H9 (cell line): ENCODE results near the gene POC5. TPM values are rescaled to one million over a fixed set of nuclear protein-coding genes. Genes with fewer than 3 reads are reported as not detected.

ENCODE experiments used
- DNase-seq: peaks from one replicate; pipeline ENCODE4 v3.0.0-alpha.2; 2017
- H2AFZ ChIP-seq: one replicate; pipeline ENCODE4 v1.6.1; 2013; ENCODE audit warnings: mild to moderate bottlenecking, low read length, control low read depth, moderate library complexity
- H2AK5ac ChIP-seq: 2 replicates; pipeline ENCODE4 v1.6.1; 2013; ENCODE audit warnings: low read length, control low read depth, mixed read lengths; ENCODE audit not compliant: insufficient read length
- H2BK120ac ChIP-seq: one replicate; pipeline ENCODE4 v1.6.1; 2013; ENCODE audit warnings: low read depth, mild to moderate bottlenecking, low read length, control low read depth, inconsistent platforms; ENCODE audit not compliant: poor library complexity, severe bottlenecking
- H2BK12ac ChIP-seq: 2 replicates; pipeline ENCODE4 v1.6.1; 2013; ENCODE audit warnings: low read length, control low read depth, mixed read lengths, low read depth; ENCODE audit not compliant: insufficient read length
- H2BK15ac ChIP-seq: 2 replicates; pipeline ENCODE4 v1.6.1; 2013; ENCODE audit warnings: low read depth, low read length, control low read depth
- H2BK20ac ChIP-seq: one replicate; pipeline ENCODE4 v1.6.1; 2013; ENCODE audit warnings: low read depth, mild to moderate bottlenecking, low read length, control low read depth, inconsistent platforms; ENCODE audit not compliant: poor library complexity, severe bottlenecking
- H2BK5ac ChIP-seq: 2 replicates; pipeline ENCODE4 v1.6.1; 2013; ENCODE audit warnings: low read length, control low read depth, mixed read lengths; ENCODE audit not compliant: insufficient read length
- H3K14ac ChIP-seq: 2 replicates; pipeline ENCODE4 v1.6.1; 2013; ENCODE audit warnings: low read length, control low read depth; ENCODE audit not compliant: insufficient read depth
- H3K18ac ChIP-seq: 2 replicates; pipeline ENCODE4 v1.6.1; 2013; ENCODE audit warnings: low read depth, mild to moderate bottlenecking, mixed read lengths, low read length, control low read depth; ENCODE audit not compliant: insufficient read length
- H3K23ac ChIP-seq: 2 replicates; pipeline ENCODE4 v1.6.1; 2013; ENCODE audit warnings: low read length, control low read depth, mixed read lengths, low read depth; ENCODE audit not compliant: insufficient read length
- H3K23me2 ChIP-seq: 2 replicates; pipeline ENCODE4 v1.6.1; 2013; ENCODE audit warnings: low read depth, mild to moderate bottlenecking, mixed read lengths, low read length, control low read depth; ENCODE audit not compliant: insufficient read length, poor library complexity, severe bottlenecking
- H3K27ac ChIP-seq: 2 replicates; pipeline ENCODE4 v1.5.1; 2013; ENCODE audit warnings: low read length, control low read depth, mixed read lengths, low read depth; ENCODE audit not compliant: insufficient read length
- H3K27me3 ChIP-seq: 2 replicates; pipeline ENCODE4 v1.6.1; 2013; ENCODE audit warnings: low read length, control low read depth, inconsistent platforms; ENCODE audit not compliant: insufficient read depth
- H3K4ac ChIP-seq: 2 replicates; pipeline ENCODE4 v1.6.1; 2013; ENCODE audit warnings: low read depth, mild to moderate bottlenecking, control low read depth, inconsistent platforms, low read length, moderate library complexity
- H3K4me1 ChIP-seq: 2 replicates; pipeline ENCODE4 v1.6.1; 2013; ENCODE audit warnings: low read length, control low read depth, inconsistent platforms; ENCODE audit not compliant: insufficient read depth
- H3K4me2 ChIP-seq: 2 replicates; pipeline ENCODE4 v1.6.1; 2013; ENCODE audit warnings: low read length, control low read depth, mixed read lengths; ENCODE audit not compliant: insufficient read length, insufficient read depth
- H3K56ac ChIP-seq: 2 replicates; pipeline ENCODE4 v1.6.1; 2013; ENCODE audit warnings: low read depth, mild to moderate bottlenecking, mixed read lengths, low read length, control low read depth; ENCODE audit not compliant: insufficient read length
- H3K79me1 ChIP-seq: 2 replicates; pipeline ENCODE4 v1.6.1; 2013; ENCODE audit warnings: low read depth, mild to moderate bottlenecking, moderate library complexity, low read length, control low read depth, inconsistent platforms; ENCODE audit not compliant: insufficient read depth, poor library complexity, severe bottlenecking
- H3K79me2 ChIP-seq: 2 replicates; pipeline ENCODE4 v1.6.1; 2013; ENCODE audit warnings: low read length, control low read depth, inconsistent platforms; ENCODE audit not compliant: insufficient read depth
- H3K9ac ChIP-seq: 2 replicates; pipeline ENCODE4 v1.6.1; 2013; ENCODE audit warnings: low read length, control low read depth, mixed read lengths; ENCODE audit not compliant: insufficient read length; ENCODE audit errors: extremely low read depth
- H3K9me3 ChIP-seq: one replicate; pipeline ENCODE4 v1.6.1; 2013; ENCODE audit warnings: low read depth, low read length, inconsistent platforms; ENCODE audit not compliant: control insufficient read depth
- H3T11ph ChIP-seq: one replicate; pipeline ENCODE4 v1.6.1; 2013; ENCODE audit warnings: mild to moderate bottlenecking, low read length, control low read depth, inconsistent platforms
- H4K20me1 ChIP-seq: one replicate; pipeline ENCODE4 v1.6.1; 2013; ENCODE audit not compliant: control insufficient read depth, insufficient read length, insufficient read depth
- H4K5ac ChIP-seq: 2 replicates; pipeline ENCODE4 v1.6.1; 2013; ENCODE audit warnings: low read depth, mild to moderate bottlenecking, mixed read lengths, low read length, control low read depth; ENCODE audit not compliant: insufficient read length
- H4K8ac ChIP-seq: replicated peaks from 2 replicates; pipeline ENCODE4 v1.6.1; 2013; ENCODE audit warnings: low read length, control low read depth, mixed read lengths, low read depth; ENCODE audit not compliant: insufficient read length
- H4K91ac ChIP-seq: 2 replicates; pipeline ENCODE4 v1.6.1; 2013; ENCODE audit warnings: low read depth, mild to moderate bottlenecking, moderate library complexity, mixed read lengths, low read length, control low read depth; ENCODE audit not compliant: insufficient read length
- H3K27ac Mint-ChIP-seq, 3 experiments: 2 replicates in 2 of 3; 3 replicates in 1 of 3; pipeline ENCODE4 v1.8.0; 2020 to 2021; ENCODE audit warnings: mixed read lengths in 3 of 3, mild to moderate bottlenecking in 1 of 3, moderate library complexity in 1 of 3
- H3K27me3 Mint-ChIP-seq: 2 replicates; pipeline ENCODE4 v1.8.0; 2021; ENCODE audit warnings: low read depth, mild to moderate bottlenecking, moderate library complexity, mixed read lengths
- H3K36me3 Mint-ChIP-seq, 3 experiments: 2 replicates in 2 of 3; 3 replicates in 1 of 3; pipeline ENCODE4 v1.8.0; 2020 to 2021; ENCODE audit warnings: low read depth in 3 of 3, mixed read lengths in 3 of 3; ENCODE audit not compliant: insufficient read depth in 1 of 3
- H3K4me1 Mint-ChIP-seq, 2 experiments: 2 replicates each; pipeline ENCODE4 v1.8.0; 2020; ENCODE audit warnings: mixed read lengths in 2 of 2
- H3K4me3 Mint-ChIP-seq, 2 experiments: 2 replicates in 1 of 2; 3 replicates in 1 of 2; pipeline ENCODE4 v1.8.0; 2020 to 2021; ENCODE audit warnings: mild to moderate bottlenecking in 2 of 2, mixed read lengths in 2 of 2, moderate library complexity in 1 of 2
- H3K9me3 Mint-ChIP-seq, 2 experiments: 2 replicates in 1 of 2; 3 replicates in 1 of 2; pipeline ENCODE4 v1.8.0; 2020; ENCODE audit warnings: mild to moderate bottlenecking in 2 of 2, mixed read lengths in 2 of 2, moderate library complexity in 1 of 2
- CTCF ChIP-seq: fragments of 200-600 bp; sonication (generic); conservative IDR thresholded peaks from 3 replicates; pipeline ENCODE4 v1.8.0; 2021; ENCODE audit warnings: antibody characterized with exemption, mild to moderate bottlenecking
- WGBS: extraction: QIAGEN DNeasy Blood & Tissue Kit; methylation state at CpG from one replicate; pipeline ENCODE4 v1.1.7; 2013; ENCODE audit warnings: missing lambda C conversion rate, low lambda C conversion rate, mixed read lengths; ENCODE audit not compliant: insufficient read length; ENCODE audit errors: extremely low coverage; 5-methylcytosine and 5-hydroxymethylcytosine counted together
- total RNA-seq: library from RNA; stranded (reverse); gene quantifications from 2 replicates; pipeline ENCODE4 v1.2.1, GENCODE V29; 2021

POC5 gene
- total RNA-seq, 1 experiment from 2014 or later, result 12.2 TPM

- H3K4me1 Mint-ChIP-seq, result peaks cover 26% of the 10 kb centered on the region in 2 experiments
- Histone ChIP-seq H2BK12ac (no peak overlapping the region), H2BK20ac (no peak overlapping the region), H3K14ac (no peak overlapping the region), H3K4me2 (no peak overlapping the region), H3K9ac (no peak overlapping the region), H2AK5ac (no peak overlapping the region), H4K20me1 (no peaks in the 10 kb centered on the region), H3K79me1 (no peaks in the 10 kb centered on the region), H2BK15ac (no peak overlapping the region), H2AFZ (no peak overlapping the region), H2BK5ac (no peak overlapping the region), H3K18ac (no peak overlapping the region), H2BK120ac (no peak overlapping the region), H4K5ac (no peak overlapping the region), H3K79me2 (no peaks in the 10 kb centered on the region), H3K23ac (no peak overlapping the region), H3K56ac (no peak overlapping the region), H3K27ac (no peak overlapping the region), H3K4me1 (no peaks in the 10 kb centered on the region), H4K91ac (no peak overlapping the region), H3T11ph (no peak overlapping the region), H3K4ac (no peak overlapping the region), H3K9me3 (no peaks in the 10 kb centered on the region), H3K23me2 (no peaks in the 10 kb centered on the region), H4K8ac (no peak overlapping the region), H3K27me3 (no peaks in the 10 kb centered on the region)
- H3K4me3 Mint-ChIP-seq, result no peak overlapping the region
- H3K27me3 Mint-ChIP-seq, result no peaks in the 10 kb centered on the region
- no peak for TF ChIP-seq CTCF
- H3K27ac Mint-ChIP-seq, result no peak overlapping the region
- no CpG with 5 or more reads among the region's 2 CpGs for WGBS
- no peaks in the 10 kb centered on the region for H3K36me3 Mint-ChIP-seq
- no peak for DNase-seq
- H3K9me3 Mint-ChIP-seq, result no peaks in the 10 kb centered on the region
Observed at GRCh38 chr5:75664979-75665378, 52.3 kb downstream of the POC5 start.
